ENCODE measurements around the gene ARPC5L. TPM values are rescaled to one million over a fixed set of nuclear protein-coding genes. Genes with fewer than 3 reads are reported as not detected.

Gene ARPC5L
- total RNA-seq, 1 experiment from 2014 or later, result 47.2 TPM

GRCh38 chr9:124863371-124863871 lies 1.5 kb downstream of the ARPC5L start (continued):
- no peak for TF ChIP-seq RORB (CRISPR knock-in tag; IDR thresholded peaks at IDR 0.05)
- TF ChIP-seq MYBL2 (CRISPR knock-in tag; IDR thresholded peaks at IDR 0.05), result no peak

GRCh38 chr9:124868511-124869465 lies 6.9 kb downstream of the ARPC5L start:
- Mint-ChIP-seq H3K27me3 (ENCODE audit: low read depth) (no peaks in the 10 kb centered on the region), H3K27ac (peak overlapping the region; percentile 87), H3K4me1 (peaks cover 41% of the 10 kb centered on the region), H3K36me3 (peaks cover 10% of the 10 kb centered on the region), H3K9me3 (no peaks in the 10 kb centered on the region), H3K4me3 (peak overlapping the region; percentile 91)
- peak; percentile 77 for ATAC-seq
- peak; percentile 84 for DNase-seq (ENCODE audit: low spot score)
- POLR2A ChIA-PET, result interaction anchor here (0.7 to 1.5 kb wide), 3 partner anchors 10 to 92 kb away, joined by 4 to 5 read pairs (median 4); partner anchors contain the start of gene OLFML2A
- CTCF ChIA-PET, result interaction anchor here (0.8 to 1.3 kb wide), 2 partner anchors 13 to 16 kb away, joined by 3 to 4 read pairs; partner anchors contain the start of gene WDR38
- TF ChIP-seq ZNF219 (CRISPR knock-in tag; IDR thresholded peaks at IDR 0.05; ENCODE audit: borderline replicate concordance) (0 out of 2 replicates have a peak, but pooled peaks have one; percentile 32), FOXJ3 (CRISPR knock-in tag; IDR thresholded peaks at IDR 0.05; ENCODE audit: borderline replicate concordance) (no peak), SMAD4 (CRISPR knock-in tag; IDR thresholded peaks at IDR 0.05) (no peak), ZNF138 (CRISPR knock-in tag; conservative IDR thresholded peaks at IDR 0.05) (peak; percentile 88), MXD4 (CRISPR knock-in tag; IDR thresholded peaks at IDR 0.05; ENCODE audit: borderline replicate concordance) (no peak), ZNF396 (CRISPR knock-in tag; IDR thresholded peaks at IDR 0.05; ENCODE audit: borderline replicate concordance) (no peak), GTF2I (CRISPR knock-in tag; conservative IDR thresholded peaks at IDR 0.05) (no peak), ZNF423 (CRISPR knock-in tag; IDR thresholded peaks at IDR 0.05) (no peak), ZBTB21 (CRISPR knock-in tag; IDR thresholded peaks at IDR 0.05; ENCODE audit: borderline replicate concordance) (peak; percentile 47; the same call in 1 of the 2 replicates), CDX4 (CRISPR knock-in tag; IDR thresholded peaks at IDR 0.05; ENCODE audit: borderline replicate concordance) (no peak), GRHL2 (CRISPR knock-in tag; IDR thresholded peaks at IDR 0.05; ENCODE audit: insufficient replicate concordance, severe bottlenecking) (no peak), IRF1 (CRISPR knock-in tag; IDR thresholded peaks at IDR 0.05) (no peak), USF1 (CRISPR knock-in tag; IDR thresholded peaks at IDR 0.05) (peak; percentile 21; the same call in 1 of the 2 replicates), ZNF532 (CRISPR knock-in tag; IDR thresholded peaks at IDR 0.05; ENCODE audit: borderline replicate concordance) (no peak), SP1 (CRISPR knock-in tag; conservative IDR thresholded peaks at IDR 0.05) (peak; percentile 97), SOX15 (CRISPR knock-in tag; IDR thresholded peaks at IDR 0.05) (no peak), ERG (CRISPR knock-in tag; IDR thresholded peaks at IDR 0.05) (no peak), ZNF512 (CRISPR knock-in tag; IDR thresholded peaks at IDR 0.05; ENCODE audit: borderline replicate concordance) (no peak), USF2 (CRISPR knock-in tag; IDR thresholded peaks at IDR 0.05) (peak; percentile 29; the same call in 1 of the 2 replicates)
